ENCODE data around the gene ARHGAP6.

DNA sequence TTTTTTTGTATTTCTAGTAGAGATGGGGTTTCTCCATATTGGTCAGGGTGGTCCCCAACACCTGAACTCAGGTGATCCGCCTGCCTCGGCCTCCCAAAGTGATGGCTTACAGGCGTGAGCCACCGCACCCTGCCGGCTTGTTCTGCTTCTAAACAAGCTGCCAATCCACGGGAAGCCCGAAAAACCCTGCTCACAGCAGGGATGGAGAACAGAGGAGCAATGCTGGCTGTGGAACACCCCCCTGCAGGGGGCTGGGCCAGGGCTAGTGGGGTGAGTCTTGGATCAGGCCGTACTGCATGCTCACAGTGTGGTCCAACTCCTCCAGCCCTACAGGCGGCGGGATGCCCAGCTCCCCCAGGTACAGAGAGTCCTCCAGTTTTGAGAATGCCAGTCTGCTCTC is 38.1 kb upstream of the ARHGAP6 start:
- TF ChIP-seq, protein P1, sequence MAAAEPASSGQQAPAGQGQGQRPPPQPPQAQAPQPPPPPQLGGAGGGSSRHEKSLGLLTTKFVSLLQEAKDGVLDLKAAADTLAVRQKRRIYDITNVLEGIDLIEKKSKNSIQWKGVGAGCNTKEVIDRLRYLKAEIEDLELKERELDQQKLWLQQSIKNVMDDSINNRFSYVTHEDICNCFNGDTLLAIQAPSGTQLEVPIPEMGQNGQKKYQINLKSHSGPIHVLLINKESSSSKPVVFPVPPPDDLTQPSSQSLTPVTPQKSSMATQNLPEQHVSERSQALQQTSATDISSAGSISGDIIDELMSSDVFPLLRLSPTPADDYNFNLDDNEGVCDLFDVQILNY (CRISPR knock-in tag; conservative IDR thresholded peaks at IDR 0.05), result no peak
- TF ChIP-seq, protein P2, sequence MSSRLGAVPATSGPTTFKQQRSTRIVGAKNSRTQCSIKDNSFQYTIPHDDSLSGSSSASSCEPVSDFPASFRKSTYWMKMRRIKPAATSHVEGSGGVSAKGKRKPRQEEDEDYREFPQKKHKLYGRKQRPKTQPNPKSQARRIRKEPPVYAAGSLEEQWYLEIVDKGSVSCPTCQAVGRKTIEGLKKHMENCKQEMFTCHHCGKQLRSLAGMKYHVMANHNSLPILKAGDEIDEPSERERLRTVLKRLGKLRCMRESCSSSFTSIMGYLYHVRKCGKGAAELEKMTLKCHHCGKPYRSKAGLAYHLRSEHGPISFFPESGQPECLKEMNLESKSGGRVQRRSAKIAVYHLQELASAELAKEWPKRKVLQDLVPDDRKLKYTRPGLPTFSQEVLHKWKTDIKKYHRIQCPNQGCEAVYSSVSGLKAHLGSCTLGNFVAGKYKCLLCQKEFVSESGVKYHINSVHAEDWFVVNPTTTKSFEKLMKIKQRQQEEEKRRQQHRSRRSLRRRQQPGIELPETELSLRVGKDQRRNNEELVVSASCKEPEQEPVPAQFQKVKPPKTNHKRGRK (CRISPR knock-in tag; IDR thresholded peaks at IDR 0.05), result no peak
- no peak for TF ChIP-seq SIN3A (IDR thresholded peaks at IDR 0.05; ENCODE audit: borderline replicate concordance, low read depth, low read length)
- TF ChIP-seq IRF2 (CRISPR knock-in tag; IDR thresholded peaks at IDR 0.05), result no peak
- no peak for TF ChIP-seq ZNF772 (CRISPR knock-in tag; IDR thresholded peaks at IDR 0.05)
- no peak for TF ChIP-seq KLF13 (CRISPR knock-in tag; IDR thresholded peaks at IDR 0.05)
- no peak for TF ChIP-seq TCF7 (IDR thresholded peaks at IDR 0.05; ENCODE audit: low read depth)
- no peak for TF ChIP-seq HES4 (CRISPR knock-in tag; IDR thresholded peaks at IDR 0.05; ENCODE audit: borderline replicate concordance)
- TF ChIP-seq, protein P3, sequence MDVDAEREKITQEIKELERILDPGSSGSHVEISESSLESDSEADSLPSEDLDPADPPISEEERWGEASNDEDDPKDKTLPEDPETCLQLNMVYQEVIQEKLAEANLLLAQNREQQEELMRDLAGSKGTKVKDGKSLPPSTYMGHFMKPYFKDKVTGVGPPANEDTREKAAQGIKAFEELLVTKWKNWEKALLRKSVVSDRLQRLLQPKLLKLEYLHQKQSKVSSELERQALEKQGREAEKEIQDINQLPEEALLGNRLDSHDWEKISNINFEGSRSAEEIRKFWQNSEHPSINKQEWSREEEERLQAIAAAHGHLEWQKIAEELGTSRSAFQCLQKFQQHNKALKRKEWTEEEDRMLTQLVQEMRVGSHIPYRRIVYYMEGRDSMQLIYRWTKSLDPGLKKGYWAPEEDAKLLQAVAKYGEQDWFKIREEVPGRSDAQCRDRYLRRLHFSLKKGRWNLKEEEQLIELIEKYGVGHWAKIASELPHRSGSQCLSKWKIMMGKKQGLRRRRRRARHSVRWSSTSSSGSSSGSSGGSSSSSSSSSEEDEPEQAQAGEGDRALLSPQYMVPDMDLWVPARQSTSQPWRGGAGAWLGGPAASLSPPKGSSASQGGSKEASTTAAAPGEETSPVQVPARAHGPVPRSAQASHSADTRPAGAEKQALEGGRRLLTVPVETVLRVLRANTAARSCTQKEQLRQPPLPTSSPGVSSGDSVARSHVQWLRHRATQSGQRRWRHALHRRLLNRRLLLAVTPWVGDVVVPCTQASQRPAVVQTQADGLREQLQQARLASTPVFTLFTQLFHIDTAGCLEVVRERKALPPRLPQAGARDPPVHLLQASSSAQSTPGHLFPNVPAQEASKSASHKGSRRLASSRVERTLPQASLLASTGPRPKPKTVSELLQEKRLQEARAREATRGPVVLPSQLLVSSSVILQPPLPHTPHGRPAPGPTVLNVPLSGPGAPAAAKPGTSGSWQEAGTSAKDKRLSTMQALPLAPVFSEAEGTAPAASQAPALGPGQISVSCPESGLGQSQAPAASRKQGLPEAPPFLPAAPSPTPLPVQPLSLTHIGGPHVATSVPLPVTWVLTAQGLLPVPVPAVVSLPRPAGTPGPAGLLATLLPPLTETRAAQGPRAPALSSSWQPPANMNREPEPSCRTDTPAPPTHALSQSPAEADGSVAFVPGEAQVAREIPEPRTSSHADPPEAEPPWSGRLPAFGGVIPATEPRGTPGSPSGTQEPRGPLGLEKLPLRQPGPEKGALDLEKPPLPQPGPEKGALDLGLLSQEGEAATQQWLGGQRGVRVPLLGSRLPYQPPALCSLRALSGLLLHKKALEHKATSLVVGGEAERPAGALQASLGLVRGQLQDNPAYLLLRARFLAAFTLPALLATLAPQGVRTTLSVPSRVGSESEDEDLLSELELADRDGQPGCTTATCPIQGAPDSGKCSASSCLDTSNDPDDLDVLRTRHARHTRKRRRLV (CRISPR knock-in tag; IDR thresholded peaks at IDR 0.05), result no peak
- TF ChIP-seq, protein P4, sequence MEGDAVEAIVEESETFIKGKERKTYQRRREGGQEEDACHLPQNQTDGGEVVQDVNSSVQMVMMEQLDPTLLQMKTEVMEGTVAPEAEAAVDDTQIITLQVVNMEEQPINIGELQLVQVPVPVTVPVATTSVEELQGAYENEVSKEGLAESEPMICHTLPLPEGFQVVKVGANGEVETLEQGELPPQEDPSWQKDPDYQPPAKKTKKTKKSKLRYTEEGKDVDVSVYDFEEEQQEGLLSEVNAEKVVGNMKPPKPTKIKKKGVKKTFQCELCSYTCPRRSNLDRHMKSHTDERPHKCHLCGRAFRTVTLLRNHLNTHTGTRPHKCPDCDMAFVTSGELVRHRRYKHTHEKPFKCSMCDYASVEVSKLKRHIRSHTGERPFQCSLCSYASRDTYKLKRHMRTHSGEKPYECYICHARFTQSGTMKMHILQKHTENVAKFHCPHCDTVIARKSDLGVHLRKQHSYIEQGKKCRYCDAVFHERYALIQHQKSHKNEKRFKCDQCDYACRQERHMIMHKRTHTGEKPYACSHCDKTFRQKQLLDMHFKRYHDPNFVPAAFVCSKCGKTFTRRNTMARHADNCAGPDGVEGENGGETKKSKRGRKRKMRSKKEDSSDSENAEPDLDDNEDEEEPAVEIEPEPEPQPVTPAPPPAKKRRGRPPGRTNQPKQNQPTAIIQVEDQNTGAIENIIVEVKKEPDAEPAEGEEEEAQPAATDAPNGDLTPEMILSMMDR (CRISPR knock-in tag; IDR thresholded peaks at IDR 0.05), result no peak

Data from HepG2 (cell line).